Measurements from ENCODE around the gene SDHB. TPM values are rescaled to one million over a fixed set of nuclear protein-coding genes. Genes with fewer than 3 reads are reported as not detected.

SDHB gene
- total and polyA plus RNA-seq, 10 of the 15 experiments (the other 5 are each of a cell fraction or from before 2014, with no cell fraction given) = 101 to 319 (median 188) TPM

GRCh38 chr1:17066361-17067068 is 12.7 kb upstream of the SDHB start:
- no TSS peak for BruUV-seq (replicated peaks)
- H2AFZ ChIP-seq (ENCODE audit: control insufficient read depth, low read depth, low read length) = no peak overlapping the region; the same call in 1 of the 2 replicates
- DNase-seq (ENCODE audit: low read depth, low spot score) (no peak), ATAC-seq (no peak), FAIRE-seq (no peak)
- no peak for TF ChIP-seq ZSCAN29 (IDR thresholded peaks at IDR 0.05)
- TF ChIP-seq FOXM1 (IDR thresholded peaks at IDR 0.05; ENCODE audit: low read depth, low read length) = no peak
- TF ChIP-seq IRF5 (IDR thresholded peaks at IDR 0.05; ENCODE audit: borderline replicate concordance) = no peak
- no peak for TF ChIP-seq MXI1 (IDR thresholded peaks at IDR 0.05; ENCODE audit: low read depth, low read length)
- TF ChIP-seq STAT3 (IDR thresholded peaks at IDR 0.05; ENCODE audit: low read depth, low read length) = no peak
- no peak for TF ChIP-seq EGR1 (IDR thresholded peaks at IDR 0.05; ENCODE audit: borderline replicate concordance in 1 of 2, low read depth in 2 of 2, low read length in 2 of 2)
- no peak for TF ChIP-seq EZH2 (IDR thresholded peaks at IDR 0.05; ENCODE audit: borderline replicate concordance, control insufficient read depth, low read depth, low read length)
- TF ChIP-seq POLR2AphosphoS2 (IDR thresholded peaks at IDR 0.05; ENCODE audit: low read depth, low read length) = no peak
- no peak for TF ChIP-seq RAD21 (IDR thresholded peaks at IDR 0.05; ENCODE audit: insufficient read depth, low read depth, low read length)
- no peak for TF ChIP-seq ATF3 (IDR thresholded peaks at IDR 0.05; ENCODE audit: borderline replicate concordance, extremely low read depth, low read depth, low read length)
- no peak for TF ChIP-seq SMAD1 (IDR thresholded peaks at IDR 0.05; ENCODE audit: low read depth, partially characterized antibody)
- TF ChIP-seq JUNB (IDR thresholded peaks at IDR 0.05) = no peak
- no peak for TF ChIP-seq CHD2 (IDR thresholded peaks at IDR 0.05; ENCODE audit: borderline replicate concordance, low read depth, low read length)
- TF ChIP-seq PAX5 (IDR thresholded peaks at IDR 0.05; ENCODE audit: borderline replicate concordance, low read depth, low read length) = no peak
- no peak for TF ChIP-seq TARDBP (IDR thresholded peaks at IDR 0.05; ENCODE audit: borderline replicate concordance)
- TF ChIP-seq NFYA (IDR thresholded peaks at IDR 0.05; ENCODE audit: borderline replicate concordance, low read depth, low read length) = no peak
- ChIA-PET CTCF (interaction anchor here (1.0 to 1.4 kb wide), 5 partner anchors 9 to 170 kb away, joined by 3 to 8 read pairs (median 3); no protein-coding TSS in a partner anchor), SMC1A (ENCODE audit: uncharacterized antibody, unreplicated experiment) (interaction anchor here (0.6 to 1.8 kb wide), 3 partner anchors 53 to 151 kb away, joined by 3 to 7 read pairs (median 4); partner anchors contain the start of gene PADI2), POLR2A (interaction anchor here (1.1 kb wide), 1 partner anchor 53 kb away, joined by 3 read pairs; no protein-coding TSS in a partner anchor), RAD21 (ENCODE audit: unreplicated experiment) (interaction anchor here (0.7 to 1.8 kb wide), 4 partner anchors 48 to 171 kb away, joined by 3 to 9 read pairs (median 4); no protein-coding TSS in a partner anchor)
- H3K79me2 ChIP-seq (ENCODE audit: control insufficient read depth, insufficient read depth, low read length) = no peaks in the 10 kb centered on the region
- no peak overlapping the region for H3K9ac ChIP-seq (ENCODE audit: control insufficient read depth, insufficient read depth, low read length)
- no peaks in the 10 kb centered on the region for H3K4me1 ChIP-seq (ENCODE audit: control insufficient read depth, insufficient read depth, low read length)
- H3K27ac ChIP-seq (ENCODE audit: control insufficient read depth, insufficient read depth) = no peak overlapping the region
- in situ Hi-C loops (cut with MboI) (no loop called here), intact Hi-C loops (cut with micrococcal nuclease; ENCODE audit: unreplicated experiment) (no loop called here)
- no peaks in the 10 kb centered on the region for H3K27me3 ChIP-seq (replicated peaks in 1 of 2; ENCODE audit: control insufficient read depth in 2 of 2, insufficient read depth in 2 of 2, low read length in 1 of 2)
- H3K4me2 ChIP-seq (ENCODE audit: control insufficient read depth, insufficient read depth) = no peak overlapping the region
- no peaks in the 10 kb centered on the region for H3K36me3 ChIP-seq (ENCODE audit: control insufficient read depth in 2 of 2, insufficient read depth in 2 of 2, low read length in 1 of 2)
- no peaks in the 10 kb centered on the region for H4K20me1 ChIP-seq (ENCODE audit: control insufficient read depth, insufficient read depth)
- no peak overlapping the region for H3K4me3 ChIP-seq
- 39% methylated on average over 11 of the region's 11 CpGs for WGBS (ENCODE audit: insufficient coverage, insufficient replicate concordance, low lambda C conversion rate, missing lambda C conversion rate)
- H3K9me3 ChIP-seq (replicated peaks; ENCODE audit: control insufficient read depth, insufficient read depth, low read length) = peaks cover 2% of the 10 kb centered on the region; the same call in 2 of the 3 replicates

Data from GM12878 (cell line).